ENCODE measurements around the gene EXOSC2. TPM values are rescaled to one million over a fixed set of nuclear protein-coding genes. Genes with fewer than 3 reads are reported as not detected.
A peak's percentile ranks its signal among the peaks of the same experiment; 100 is the strongest.

Gene EXOSC2
- total RNA-seq, 4 donors from 2014 or later: 12.7 to 21.6 (median 19.7) TPM

DNA sequence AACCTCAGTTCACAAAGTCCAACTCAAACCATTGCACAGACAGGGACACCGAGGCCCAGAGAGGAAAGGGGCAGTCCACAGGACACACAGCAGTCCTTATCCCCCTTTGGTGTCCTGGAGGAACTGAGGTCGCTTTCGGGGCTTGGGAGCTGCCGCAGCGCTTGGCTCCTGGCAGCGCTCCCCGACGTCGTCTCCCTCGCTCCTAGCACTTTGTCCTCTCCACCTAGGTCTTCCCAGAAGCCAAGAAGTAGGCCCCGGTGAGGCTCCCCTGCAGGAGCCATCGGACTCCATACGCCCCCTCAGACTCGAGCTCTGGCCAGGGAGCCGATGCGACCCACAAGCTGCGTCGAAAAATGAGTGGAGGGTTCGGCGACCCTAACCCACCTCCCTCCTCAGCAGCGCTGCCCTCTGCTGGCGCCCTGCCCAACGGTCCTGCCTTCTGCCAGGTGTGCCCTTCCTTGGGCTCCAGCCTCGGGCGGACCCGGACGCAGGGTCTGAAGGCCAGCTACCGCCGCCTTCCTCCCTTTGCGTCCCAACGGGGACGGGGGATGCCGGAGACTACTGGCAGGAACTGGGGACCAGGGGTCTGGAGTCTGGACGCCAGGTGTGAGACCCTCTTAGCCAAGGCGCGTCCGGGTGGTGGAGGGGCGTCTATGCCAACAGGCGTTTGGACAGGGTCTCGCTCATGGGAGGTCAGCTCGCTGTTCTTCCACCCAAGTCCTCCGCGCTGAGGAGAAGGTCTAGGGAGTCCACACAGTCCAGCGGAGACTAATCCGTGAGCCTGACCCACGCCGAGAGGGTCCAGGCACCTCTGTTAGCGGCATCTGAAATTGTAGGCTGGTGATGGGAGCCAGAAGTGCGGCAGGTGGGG lies 31.2 kb upstream of the EXOSC2 start:
- Histone ChIP-seq H3K27ac (replicated peaks in 1 of 4) (no peak overlapping the region), H3K27me3 (peaks cover 30 to 100% (median 96%) of the 10 kb centered on the region in 4 donors), H3K4me1 (peaks cover 66 to 79% (median 77%) of the 10 kb centered on the region in 4 donors), H3K4me3 (peak overlapping the region in 3 of 4 donors; percentile 33 to 39 (median 35)), H3K9me3 (no peaks in the 10 kb centered on the region), H3K36me3 (no peaks in the 10 kb centered on the region)
- 13% methylated on average over 36 of the region's 49 CpGs for whole genome bisulfite sequencing
- intact Hi-C loops (cut with DNase I): no loop called here
- TF ChIP-seq, protein P1, sequence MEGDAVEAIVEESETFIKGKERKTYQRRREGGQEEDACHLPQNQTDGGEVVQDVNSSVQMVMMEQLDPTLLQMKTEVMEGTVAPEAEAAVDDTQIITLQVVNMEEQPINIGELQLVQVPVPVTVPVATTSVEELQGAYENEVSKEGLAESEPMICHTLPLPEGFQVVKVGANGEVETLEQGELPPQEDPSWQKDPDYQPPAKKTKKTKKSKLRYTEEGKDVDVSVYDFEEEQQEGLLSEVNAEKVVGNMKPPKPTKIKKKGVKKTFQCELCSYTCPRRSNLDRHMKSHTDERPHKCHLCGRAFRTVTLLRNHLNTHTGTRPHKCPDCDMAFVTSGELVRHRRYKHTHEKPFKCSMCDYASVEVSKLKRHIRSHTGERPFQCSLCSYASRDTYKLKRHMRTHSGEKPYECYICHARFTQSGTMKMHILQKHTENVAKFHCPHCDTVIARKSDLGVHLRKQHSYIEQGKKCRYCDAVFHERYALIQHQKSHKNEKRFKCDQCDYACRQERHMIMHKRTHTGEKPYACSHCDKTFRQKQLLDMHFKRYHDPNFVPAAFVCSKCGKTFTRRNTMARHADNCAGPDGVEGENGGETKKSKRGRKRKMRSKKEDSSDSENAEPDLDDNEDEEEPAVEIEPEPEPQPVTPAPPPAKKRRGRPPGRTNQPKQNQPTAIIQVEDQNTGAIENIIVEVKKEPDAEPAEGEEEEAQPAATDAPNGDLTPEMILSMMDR (IDR thresholded peaks at IDR 0.05): no peak
- TF ChIP-seq POLR2A (IDR thresholded peaks at IDR 0.05; ENCODE audit: low read depth): no peak
- no peak for TF ChIP-seq EP300 (IDR thresholded peaks at IDR 0.05)
- no peak for TF ChIP-seq POLR2AphosphoS5 (IDR thresholded peaks at IDR 0.05)
- no peak for DNase-seq (ENCODE audit: extremely low spot score)

DNA sequence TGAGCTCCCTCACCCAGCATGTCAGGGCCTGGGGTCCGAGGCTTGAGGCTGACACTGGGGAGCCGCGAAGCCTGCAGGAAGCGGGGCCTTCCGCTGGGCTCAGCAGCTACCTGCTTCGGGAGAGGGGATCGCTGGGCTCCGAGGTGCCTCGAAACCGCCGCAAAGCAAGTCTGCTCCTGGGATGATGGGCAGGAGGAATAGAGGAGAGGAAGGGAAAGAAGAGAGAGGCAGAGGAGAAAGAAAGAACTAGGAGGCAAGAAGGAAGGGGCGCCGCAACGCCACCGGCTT lies 30.7 kb upstream of the EXOSC2 start:
- no peak for DNase-seq (ENCODE audit: extremely low spot score)
- 10% methylated on average over 15 of the region's 15 CpGs for WGBS
- TF ChIP-seq EP300 (IDR thresholded peaks at IDR 0.05) (no peak), POLR2AphosphoS5 (IDR thresholded peaks at IDR 0.05) (no peak)
- TF ChIP-seq, protein P1 (IDR thresholded peaks at IDR 0.05): no peak
- intact Hi-C loops (cut with DNase I): no loop called here
- H3K36me3 ChIP-seq: no peaks in the 10 kb centered on the region
- peak overlapping the region; percentile 24 to 39 (median 34) for H3K4me3 ChIP-seq
- no peaks in the 10 kb centered on the region for H3K9me3 ChIP-seq
- H3K27me3 ChIP-seq: peaks cover 30 to 100% (median 95%) of the 10 kb centered on the region in 4 donors
- no peak overlapping the region for H3K27ac ChIP-seq (replicated peaks in 1 of 4)
- peaks cover 66 to 79% (median 77%) of the 10 kb centered on the region in 4 donors for H3K4me1 ChIP-seq

DNA sequence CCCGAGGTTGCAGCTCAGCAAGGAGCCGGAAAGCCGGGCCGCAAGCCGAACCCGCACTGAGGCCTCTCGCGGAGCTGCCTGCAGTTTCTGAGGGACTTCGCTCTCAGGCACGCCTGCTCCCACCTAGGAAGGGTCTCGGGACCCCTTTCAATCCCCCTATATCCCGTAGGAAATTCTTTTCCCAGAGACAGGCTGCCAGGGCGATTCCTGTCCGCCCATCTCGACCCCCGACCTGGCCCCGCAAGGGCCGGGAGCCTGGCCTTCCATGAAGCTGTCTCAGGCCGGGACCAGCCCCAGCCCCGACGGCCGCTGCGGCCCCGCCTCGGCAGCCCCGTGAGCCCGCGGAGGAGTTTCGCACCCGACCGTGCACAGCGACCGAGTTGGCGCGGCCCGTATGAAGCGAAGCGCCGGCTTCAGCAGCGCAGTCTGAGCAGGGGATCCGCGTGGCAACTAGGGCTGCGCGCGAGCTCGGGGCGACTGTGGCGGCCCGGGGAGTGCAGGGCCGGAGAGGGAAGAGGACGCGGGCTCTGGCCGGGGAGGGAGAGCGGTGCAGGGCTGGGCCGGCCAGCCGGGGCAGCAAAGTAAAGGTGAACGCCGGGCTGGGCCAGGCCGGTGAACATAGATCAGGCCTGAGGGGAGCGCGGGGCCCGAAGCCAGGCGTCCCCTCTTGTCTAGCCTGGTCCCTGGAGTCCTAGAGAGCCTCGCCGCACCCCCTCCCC lies 30.2 kb upstream of the EXOSC2 start:
- no peaks in the 10 kb centered on the region for H3K36me3 ChIP-seq
- peak overlapping the region; percentile 24 to 39 (median 34) for H3K4me3 ChIP-seq
- intact Hi-C loops (cut with DNase I): no loop called here
- no peak for DNase-seq (ENCODE audit: extremely low spot score)
- no peaks in the 10 kb centered on the region for H3K9me3 ChIP-seq
- no peak overlapping the region for H3K27ac ChIP-seq (replicated peaks in 1 of 4)
- no peak for TF ChIP-seq POLR2A (IDR thresholded peaks at IDR 0.05; ENCODE audit: low read depth)
- no peak for TF ChIP-seq EP300 (IDR thresholded peaks at IDR 0.05)
- TF ChIP-seq POLR2AphosphoS5 (IDR thresholded peaks at IDR 0.05): no peak
- TF ChIP-seq, protein P1 (IDR thresholded peaks at IDR 0.05): no peak
- WGBS: 2% methylated on average over 33 of the region's 65 CpGs
- H3K4me1 ChIP-seq: peaks cover 66 to 79% (median 77%) of the 10 kb centered on the region in 4 donors
- peaks cover 30 to 100% (median 90%) of the 10 kb centered on the region in 4 donors for H3K27me3 ChIP-seq

DNA sequence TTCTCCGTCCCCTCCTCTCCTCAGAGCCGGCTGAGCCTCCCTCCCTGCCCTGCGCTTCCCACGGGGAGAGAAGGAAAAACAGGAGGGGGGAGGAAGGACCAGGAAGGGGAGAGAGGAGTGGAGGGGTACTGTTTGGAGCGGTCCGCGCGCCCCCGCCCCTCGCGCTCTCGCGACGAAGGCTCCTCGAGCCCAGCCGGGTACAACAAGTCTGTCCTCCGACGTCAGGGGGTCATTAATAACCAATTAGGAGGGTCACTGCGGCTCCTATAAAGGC lies 29.7 kb upstream of the EXOSC2 start:
- H3K4me1 ChIP-seq: peaks cover 66 to 79% (median 77%) of the 10 kb centered on the region in 4 donors

More for the DNA sequence above, 29.7 kb upstream of the EXOSC2 start:
- H3K27ac ChIP-seq (replicated peaks in 1 of 4): no peak overlapping the region
- peaks cover 30 to 99% (median 85%) of the 10 kb centered on the region in 4 donors for H3K27me3 ChIP-seq
- peak overlapping the region; percentile 24 to 39 (median 34) for H3K4me3 ChIP-seq
- intact Hi-C loops (cut with DNase I): no loop called here
- WGBS: 3% methylated on average over 19 of the region's 19 CpGs
- H3K36me3 ChIP-seq: no peaks in the 10 kb centered on the region
- TF ChIP-seq POLR2A (IDR thresholded peaks at IDR 0.05; ENCODE audit: low read depth): no peak
- TF ChIP-seq POLR2AphosphoS5 (IDR thresholded peaks at IDR 0.05): no peak
- no peak for TF ChIP-seq EP300 (IDR thresholded peaks at IDR 0.05)
- TF ChIP-seq, protein P1 (IDR thresholded peaks at IDR 0.05): no peak
- no peaks in the 10 kb centered on the region for H3K9me3 ChIP-seq
- DNase-seq (ENCODE audit: extremely low spot score): no peak

All from esophagus muscularis mucosa (tissue), 4 donors.